ENCODE data around the gene HAP1.
"Not testable (repeated sequence)": the region's sequence is repeated elsewhere in the genome, so short reads cannot be mapped to it uniquely, and the experiment has no call there.

Gene HAP1

DNA sequence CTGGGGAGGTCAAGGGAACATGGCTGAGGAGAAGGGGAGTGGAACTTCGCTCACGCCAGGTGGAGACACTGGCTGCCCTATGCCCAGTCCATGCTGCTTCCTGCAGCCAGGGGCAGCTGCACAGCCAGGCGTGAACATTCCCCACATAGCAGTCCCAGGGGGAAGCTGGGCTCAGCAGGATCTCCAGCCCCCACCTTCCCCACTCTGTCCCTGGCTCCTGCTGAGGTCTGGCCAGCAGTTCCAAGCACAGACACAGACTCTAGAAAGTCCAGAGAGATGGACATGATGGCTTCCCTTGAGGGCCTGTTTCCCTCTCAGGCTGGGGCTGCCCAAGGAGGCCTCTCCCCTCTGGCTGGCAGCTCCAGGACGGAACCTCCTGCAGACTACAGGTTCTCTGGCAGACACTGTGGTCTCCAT, 42.7 kb upstream of the HAP1 start:
- DNase-seq (ENCODE audit: low read depth), result no peak
- TF ChIP-seq, protein P1, sequence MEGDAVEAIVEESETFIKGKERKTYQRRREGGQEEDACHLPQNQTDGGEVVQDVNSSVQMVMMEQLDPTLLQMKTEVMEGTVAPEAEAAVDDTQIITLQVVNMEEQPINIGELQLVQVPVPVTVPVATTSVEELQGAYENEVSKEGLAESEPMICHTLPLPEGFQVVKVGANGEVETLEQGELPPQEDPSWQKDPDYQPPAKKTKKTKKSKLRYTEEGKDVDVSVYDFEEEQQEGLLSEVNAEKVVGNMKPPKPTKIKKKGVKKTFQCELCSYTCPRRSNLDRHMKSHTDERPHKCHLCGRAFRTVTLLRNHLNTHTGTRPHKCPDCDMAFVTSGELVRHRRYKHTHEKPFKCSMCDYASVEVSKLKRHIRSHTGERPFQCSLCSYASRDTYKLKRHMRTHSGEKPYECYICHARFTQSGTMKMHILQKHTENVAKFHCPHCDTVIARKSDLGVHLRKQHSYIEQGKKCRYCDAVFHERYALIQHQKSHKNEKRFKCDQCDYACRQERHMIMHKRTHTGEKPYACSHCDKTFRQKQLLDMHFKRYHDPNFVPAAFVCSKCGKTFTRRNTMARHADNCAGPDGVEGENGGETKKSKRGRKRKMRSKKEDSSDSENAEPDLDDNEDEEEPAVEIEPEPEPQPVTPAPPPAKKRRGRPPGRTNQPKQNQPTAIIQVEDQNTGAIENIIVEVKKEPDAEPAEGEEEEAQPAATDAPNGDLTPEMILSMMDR (IDR thresholded peaks at IDR 0.05; ENCODE audit: low read depth, low read length), result no peak
- TF ChIP-seq MYC (IDR thresholded peaks at IDR 0.05; ENCODE audit: low read depth, low read length), result no peak
- TF ChIP-seq, protein P2, sequence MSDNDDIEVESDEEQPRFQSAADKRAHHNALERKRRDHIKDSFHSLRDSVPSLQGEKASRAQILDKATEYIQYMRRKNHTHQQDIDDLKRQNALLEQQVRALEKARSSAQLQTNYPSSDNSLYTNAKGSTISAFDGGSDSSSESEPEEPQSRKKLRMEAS (IDR thresholded peaks at IDR 0.05; ENCODE audit: low read depth, low read length), result no peak
- no peak for TF ChIP-seq POLR2A (IDR thresholded peaks at IDR 0.05; ENCODE audit: extremely low read depth, insufficient read length)
- H3K4me3 ChIP-seq (ENCODE audit: low read depth, low read length), result no peak overlapping the region

DNA sequence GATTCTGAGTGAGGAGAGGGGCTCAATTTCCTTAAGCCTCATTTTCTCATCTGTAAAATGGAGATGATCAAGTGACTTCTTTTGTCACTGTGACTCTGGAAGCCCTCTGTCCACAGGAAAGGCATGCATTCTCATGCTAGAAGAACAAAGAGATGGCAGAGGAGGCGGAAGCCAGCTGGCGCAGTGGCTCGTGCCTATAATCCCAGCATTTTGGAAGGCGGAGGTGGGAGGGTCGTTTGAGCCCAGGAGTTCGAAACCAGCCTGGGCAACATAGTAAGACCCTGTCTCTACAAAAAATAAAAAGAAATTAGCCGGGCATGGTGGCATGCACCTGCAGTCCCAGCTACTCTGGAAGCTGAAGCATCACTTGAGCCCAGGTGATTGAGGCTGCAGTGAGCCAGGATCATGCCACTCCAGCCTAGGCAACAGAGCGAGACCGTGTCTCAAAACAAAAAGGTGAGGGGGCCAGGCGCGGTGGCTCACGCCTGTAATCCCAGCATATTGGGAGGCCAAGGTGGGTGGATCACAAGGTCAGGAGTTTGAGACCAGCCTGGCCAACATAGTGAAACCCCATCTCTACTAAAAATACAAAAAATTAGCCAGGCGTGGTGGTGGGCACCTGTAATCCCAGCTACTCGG, 41.9 kb upstream of the HAP1 start:
- not testable (repeated sequence) for DNase-seq (ENCODE audit: low read depth); H3K4me3 ChIP-seq (ENCODE audit: low read depth, low read length)

DNA sequence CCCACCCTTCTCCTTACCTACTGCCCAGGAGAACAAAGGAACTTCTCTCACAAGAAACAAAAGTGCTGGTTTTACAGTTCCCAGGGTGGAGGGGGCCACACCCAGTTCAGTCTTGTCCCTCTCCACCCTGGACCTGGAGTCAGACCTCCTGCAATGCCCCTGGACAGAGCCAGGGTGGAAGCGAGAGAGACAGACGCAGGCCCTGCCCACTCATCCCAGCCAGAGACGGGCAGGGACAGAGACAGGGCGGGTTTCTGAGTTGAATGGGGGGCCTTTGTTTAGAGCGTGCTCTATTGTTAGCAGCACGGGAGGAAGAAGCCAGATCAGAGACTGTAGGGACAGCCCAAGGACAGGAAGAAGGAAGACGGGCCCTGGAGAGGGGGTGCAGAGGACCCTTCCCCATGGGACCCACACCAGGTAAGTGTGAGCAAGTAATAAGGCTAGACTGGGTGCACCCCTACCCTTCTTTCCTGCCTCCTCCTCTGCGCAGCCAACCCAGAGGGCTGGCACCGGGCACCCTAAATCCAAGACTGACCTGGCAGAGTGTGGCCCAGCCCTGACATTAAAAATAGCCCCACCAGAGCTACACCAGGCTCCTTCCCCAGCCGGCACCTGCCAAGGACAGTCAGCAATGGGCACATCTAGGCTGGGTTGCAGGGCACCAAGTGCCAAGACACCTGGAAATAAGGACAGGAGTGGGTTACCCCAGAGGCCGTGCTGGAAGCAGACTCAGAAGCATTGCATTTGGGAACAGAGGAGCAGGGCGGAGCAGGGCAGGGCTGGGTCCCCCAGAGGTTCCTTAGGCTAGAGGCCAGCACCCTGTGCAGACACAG, 41.2 kb upstream of the HAP1 start:
- no peak for DNase-seq (ENCODE audit: low read depth)
- no peak overlapping the region for H3K4me3 ChIP-seq (ENCODE audit: low read depth, low read length)
- TF ChIP-seq, protein P2 (IDR thresholded peaks at IDR 0.05; ENCODE audit: low read depth, low read length), result no peak
- no peak for TF ChIP-seq POLR2A (IDR thresholded peaks at IDR 0.05; ENCODE audit: extremely low read depth, insufficient read length)
- TF ChIP-seq MYC (IDR thresholded peaks at IDR 0.05; ENCODE audit: low read depth, low read length), result no peak
- TF ChIP-seq, protein P1 (IDR thresholded peaks at IDR 0.05; ENCODE audit: low read depth, low read length), result no peak

DNA sequence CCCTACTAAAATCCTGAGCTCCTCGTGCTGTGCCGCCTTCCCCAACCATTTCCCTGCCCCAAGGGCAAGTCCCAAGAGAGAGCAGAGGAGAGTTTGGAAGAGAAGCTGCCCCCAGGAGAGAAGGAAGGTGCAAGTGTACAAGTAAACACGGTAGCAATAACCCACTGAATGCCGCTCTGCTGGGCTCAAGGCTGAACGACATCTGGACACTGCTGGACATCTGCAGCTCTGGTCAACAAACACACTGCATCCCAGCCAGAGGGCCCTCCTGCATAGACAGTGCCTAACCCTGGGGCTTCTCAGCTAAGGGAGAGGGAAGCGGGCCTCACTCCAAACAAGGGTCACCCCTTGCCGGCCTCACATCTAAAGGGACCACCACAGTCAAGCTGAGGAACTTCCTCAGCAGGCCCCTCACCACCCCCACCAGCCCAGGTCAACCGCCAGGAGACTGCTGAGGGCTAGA, 39.3 kb upstream of the HAP1 start:
- DNase-seq (ENCODE audit: low read depth), result no peak
- no peak overlapping the region for H3K4me3 ChIP-seq (ENCODE audit: low read depth, low read length)
- TF ChIP-seq, protein P1 (IDR thresholded peaks at IDR 0.05; ENCODE audit: low read depth, low read length), result no peak
- TF ChIP-seq, protein P2 (IDR thresholded peaks at IDR 0.05; ENCODE audit: low read depth, low read length), result no peak
- TF ChIP-seq POLR2A (IDR thresholded peaks at IDR 0.05; ENCODE audit: extremely low read depth, insufficient read length) (no peak), MYC (IDR thresholded peaks at IDR 0.05; ENCODE audit: low read depth, low read length) (no peak)

DNA sequence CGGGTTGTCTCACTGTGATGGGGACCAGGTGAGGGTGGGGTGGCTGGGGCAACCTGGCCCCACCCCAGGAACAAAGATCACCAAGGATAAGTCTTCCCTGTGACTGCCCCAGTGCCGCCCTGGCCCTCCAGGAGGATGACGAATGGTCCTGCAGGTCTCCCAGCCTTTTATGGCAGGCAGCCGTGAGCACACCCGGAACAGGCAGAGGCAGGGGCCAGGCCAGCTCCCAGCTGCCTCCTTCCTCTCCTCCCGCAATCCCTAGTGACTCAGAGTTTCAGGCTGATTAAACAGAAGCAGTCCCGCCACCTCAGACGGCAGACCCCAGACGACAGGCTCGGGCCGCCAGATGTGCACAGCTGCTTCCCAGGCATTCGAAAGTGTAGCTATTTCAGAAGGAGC, 38.7 kb upstream of the HAP1 start:
- no peak for DNase-seq (ENCODE audit: low read depth)
- no peak overlapping the region for H3K4me3 ChIP-seq (ENCODE audit: low read depth, low read length)
- TF ChIP-seq, protein P1 (IDR thresholded peaks at IDR 0.05; ENCODE audit: low read depth, low read length), result no peak
- no peak for TF ChIP-seq POLR2A (IDR thresholded peaks at IDR 0.05; ENCODE audit: extremely low read depth, insufficient read length)
- TF ChIP-seq MYC (IDR thresholded peaks at IDR 0.05; ENCODE audit: low read depth, low read length), result no peak
- TF ChIP-seq, protein P2 (IDR thresholded peaks at IDR 0.05; ENCODE audit: low read depth, low read length), result no peak

DNA sequence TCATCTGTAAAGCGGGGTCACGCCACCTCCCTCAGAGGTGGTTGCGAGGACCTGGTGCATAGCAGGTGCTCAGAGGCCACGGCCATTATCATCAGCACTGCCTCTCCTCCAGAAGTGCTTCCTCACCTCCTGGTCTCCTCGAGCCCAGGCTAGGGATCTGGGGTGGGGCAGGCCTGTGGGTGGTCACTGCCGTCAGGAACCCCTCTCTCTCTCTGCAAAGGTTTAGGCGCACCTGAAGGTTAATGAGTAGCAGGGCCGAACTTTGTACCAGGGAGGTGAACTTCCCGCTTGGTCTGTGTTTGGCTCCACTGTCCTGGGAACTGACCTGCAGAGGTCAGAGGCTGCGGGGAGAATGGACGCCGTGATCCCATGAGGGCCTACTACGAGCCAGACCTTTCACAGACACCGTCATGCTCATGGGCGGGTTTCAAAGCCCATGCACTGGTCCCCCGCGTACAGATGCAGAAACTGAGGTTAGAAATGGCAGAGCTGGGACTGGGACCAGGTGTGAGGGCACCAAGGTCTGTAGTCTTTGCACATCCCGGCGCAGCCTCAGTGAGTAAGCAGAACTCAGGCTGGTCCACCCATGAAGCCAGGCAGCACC, 38.2 kb upstream of the HAP1 start:
- no peak for TF ChIP-seq MYC (IDR thresholded peaks at IDR 0.05; ENCODE audit: low read depth, low read length)
- TF ChIP-seq, protein P2 (IDR thresholded peaks at IDR 0.05; ENCODE audit: low read depth, low read length), result no peak
- TF ChIP-seq POLR2A (IDR thresholded peaks at IDR 0.05; ENCODE audit: extremely low read depth, insufficient read length), result no peak
- TF ChIP-seq, protein P1 (IDR thresholded peaks at IDR 0.05; ENCODE audit: low read depth, low read length), result no peak
- no peak for DNase-seq (ENCODE audit: low read depth)
- H3K4me3 ChIP-seq (ENCODE audit: low read depth, low read length), result no peak overlapping the region

Data from NB4 (cell line).